Omental fat pad (tissue), 4 donors: Measurements from ENCODE around the gene ANAPC7. TPM values are rescaled to one million over a fixed set of nuclear protein-coding genes. Genes with fewer than 3 reads are reported as not detected.
"Not testable (repeated sequence)": the region's sequence is repeated elsewhere in the genome, so short reads cannot be mapped to it uniquely, and the experiment has no call there.

Experiments
- ATAC-seq: fragments of 150-250 bp; one replicate; pipeline ENCODE4 v1.9.1; 2016; ENCODE audit warnings: mild to moderate bottlenecking, moderate library complexity; ENCODE audit not compliant: low FRiP score
- DNase-seq: peaks from one replicate; pipeline ENCODE4 v3.0.0-alpha.2; 2019; ENCODE audit warnings: low spot score
- total RNA-seq, 4 donors: library from RNA; depleted of rRNA; stranded (reverse); fragments of >200 nt; gene quantifications; one replicate each; pipeline ENCODE4 v1.1.0, GENCODE V29; 2016
- TF ChIP-seq, protein P1 (sequence below), 3 donors: fragments of 450-650 bp; IDR thresholded peaks; one replicate each; pipeline ENCODE4 v1.5.1; 2016 to 2017; ENCODE audit warnings: antibody characterized with exemption in 3 of 3, mild to moderate bottlenecking in 3 of 3, moderate library complexity in 2 of 3

ANAPC7 gene
- total RNA-seq, 4 donors from 2014 or later: 34.6 to 54.8 (median 48.9) TPM

DNA sequence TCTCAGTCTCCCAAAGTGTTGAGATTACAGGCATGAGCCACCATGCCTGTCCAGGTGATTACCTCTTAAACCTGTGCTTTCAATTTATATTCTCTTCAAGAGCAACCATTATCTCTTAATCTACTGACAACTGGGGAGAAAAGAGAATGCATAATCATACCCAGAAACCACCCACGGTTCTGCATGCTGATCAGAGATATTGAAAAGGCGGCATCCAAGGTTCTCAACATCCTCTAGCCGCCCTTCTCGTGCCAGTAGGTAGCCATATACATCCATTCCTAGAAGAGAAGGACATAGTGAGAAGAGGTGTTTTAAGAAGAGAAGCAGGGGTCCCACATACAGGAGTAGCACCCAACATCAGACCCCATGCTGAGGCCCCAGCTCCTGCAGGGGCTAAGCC lies 20.8 kb downstream of the ANAPC7 start:
- DNase-seq (no peak), ATAC-seq (no peak)
- TF ChIP-seq, protein P1, sequence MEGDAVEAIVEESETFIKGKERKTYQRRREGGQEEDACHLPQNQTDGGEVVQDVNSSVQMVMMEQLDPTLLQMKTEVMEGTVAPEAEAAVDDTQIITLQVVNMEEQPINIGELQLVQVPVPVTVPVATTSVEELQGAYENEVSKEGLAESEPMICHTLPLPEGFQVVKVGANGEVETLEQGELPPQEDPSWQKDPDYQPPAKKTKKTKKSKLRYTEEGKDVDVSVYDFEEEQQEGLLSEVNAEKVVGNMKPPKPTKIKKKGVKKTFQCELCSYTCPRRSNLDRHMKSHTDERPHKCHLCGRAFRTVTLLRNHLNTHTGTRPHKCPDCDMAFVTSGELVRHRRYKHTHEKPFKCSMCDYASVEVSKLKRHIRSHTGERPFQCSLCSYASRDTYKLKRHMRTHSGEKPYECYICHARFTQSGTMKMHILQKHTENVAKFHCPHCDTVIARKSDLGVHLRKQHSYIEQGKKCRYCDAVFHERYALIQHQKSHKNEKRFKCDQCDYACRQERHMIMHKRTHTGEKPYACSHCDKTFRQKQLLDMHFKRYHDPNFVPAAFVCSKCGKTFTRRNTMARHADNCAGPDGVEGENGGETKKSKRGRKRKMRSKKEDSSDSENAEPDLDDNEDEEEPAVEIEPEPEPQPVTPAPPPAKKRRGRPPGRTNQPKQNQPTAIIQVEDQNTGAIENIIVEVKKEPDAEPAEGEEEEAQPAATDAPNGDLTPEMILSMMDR (IDR thresholded peaks at IDR 0.05): no peak

DNA sequence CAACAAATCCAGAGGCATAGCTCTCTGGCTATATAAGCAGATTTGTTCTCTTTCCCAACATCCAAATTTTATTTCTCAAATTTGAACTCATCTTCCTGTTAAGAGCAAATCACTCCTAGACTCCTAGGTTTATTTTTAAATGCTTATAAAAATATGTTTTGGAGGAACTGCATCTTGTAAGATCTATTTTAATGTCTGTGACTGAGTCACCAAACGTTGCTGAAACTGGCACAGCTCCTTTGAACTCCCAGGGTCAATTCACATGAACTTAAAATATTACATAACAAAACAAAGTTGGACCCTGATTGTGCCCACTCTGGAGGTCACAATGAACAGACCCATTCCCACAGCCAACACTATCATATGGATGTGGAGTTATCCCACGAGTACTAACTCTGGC lies 23.9 kb downstream of the ANAPC7 start:
- TF ChIP-seq, protein P1 (IDR thresholded peaks at IDR 0.05): no peak
- ATAC-seq (no peak), DNase-seq (no peak)

DNA sequence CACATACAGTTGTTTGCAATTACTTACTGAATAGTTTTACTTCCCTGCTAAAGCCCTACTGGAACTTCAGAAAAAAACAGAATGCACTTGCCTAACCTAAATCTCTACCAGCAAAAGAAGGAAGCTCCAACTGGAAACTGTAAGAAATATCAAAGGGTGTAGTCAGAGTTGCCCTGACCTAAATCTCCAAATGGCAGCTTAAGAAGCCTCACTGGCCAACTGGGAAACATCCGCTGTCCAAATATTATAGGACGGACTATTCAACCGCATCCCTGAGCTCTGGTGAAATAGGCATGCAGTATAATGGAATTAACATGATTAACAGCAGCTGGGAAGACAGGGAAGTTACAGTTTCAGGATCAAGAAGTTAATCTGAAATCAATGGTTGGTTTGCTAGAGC lies 24.3 kb downstream of the ANAPC7 start:
- DNase-seq (no peak), ATAC-seq (no peak)
- TF ChIP-seq, protein P1 (IDR thresholded peaks at IDR 0.05): no peak

DNA sequence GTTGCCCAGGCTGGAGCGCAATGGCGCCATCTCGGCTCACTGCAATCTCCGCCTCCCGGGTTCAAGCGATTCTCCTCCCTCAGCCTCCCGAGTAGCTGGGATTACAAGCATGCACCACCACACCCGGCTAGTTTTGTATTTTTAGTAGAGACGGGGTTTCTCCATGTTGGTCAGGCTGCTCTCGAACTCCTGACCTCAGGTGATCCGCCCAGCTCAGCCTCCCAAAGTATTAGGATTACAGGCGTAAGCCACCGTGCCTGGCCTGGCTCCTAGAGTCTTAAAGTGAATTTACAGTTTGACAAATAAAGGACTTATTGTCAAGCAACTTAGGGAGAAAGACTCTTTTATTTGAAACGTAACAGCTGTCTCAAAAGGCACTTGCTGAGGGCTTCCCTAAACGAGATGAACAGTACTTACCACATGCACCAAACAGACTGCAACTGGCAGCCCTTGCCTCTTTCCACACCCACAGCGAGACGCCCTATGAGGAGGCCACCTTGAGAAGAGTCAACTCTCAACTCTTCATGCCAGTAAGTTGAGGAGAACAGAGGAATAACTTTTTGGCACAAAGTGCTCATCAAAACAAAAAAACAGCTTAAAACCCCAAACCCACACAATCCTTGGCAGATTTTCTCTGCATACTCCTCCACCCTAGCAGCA lies 25.2 kb downstream of the ANAPC7 start:
- not testable (repeated sequence) for DNase-seq

DNA sequence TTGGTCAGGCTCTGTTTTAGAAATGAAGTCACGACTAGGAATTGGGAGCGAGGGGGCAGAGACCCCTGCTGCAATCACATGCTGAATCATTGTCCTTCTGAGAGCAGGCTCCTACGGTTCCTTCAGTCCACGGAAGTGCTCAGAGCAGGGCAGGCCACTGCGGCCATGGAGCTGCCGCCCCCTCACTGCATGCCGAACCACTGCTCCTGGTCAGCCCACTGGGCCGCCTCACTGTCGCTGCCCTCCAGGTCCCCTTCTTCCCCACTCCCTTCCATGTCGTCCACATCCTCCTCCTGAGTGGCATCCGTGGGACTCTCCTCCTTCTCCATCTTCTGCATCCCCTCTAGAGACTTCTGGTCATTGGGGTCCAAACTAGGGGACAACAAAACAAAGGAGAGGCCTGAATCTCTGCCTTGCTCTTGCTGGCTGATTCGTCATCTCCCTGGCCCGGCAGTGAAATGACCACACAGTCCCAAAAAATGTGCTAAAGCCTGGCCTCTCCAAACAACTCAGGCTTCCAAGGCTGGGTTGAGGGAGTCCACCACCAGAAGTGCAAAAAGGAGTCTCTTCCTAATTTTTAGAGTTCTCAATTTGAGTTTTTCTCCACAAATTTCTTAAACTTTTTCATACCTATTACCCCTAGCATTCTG lies 29.4 kb downstream of the ANAPC7 start:
- TF ChIP-seq, protein P1 (IDR thresholded peaks at IDR 0.05): no peak
- DNase-seq (no peak), ATAC-seq (no peak)

More for the DNA sequence above, 25.2 kb downstream of the ANAPC7 start:
- ATAC-seq: not testable (repeated sequence)

DNA sequence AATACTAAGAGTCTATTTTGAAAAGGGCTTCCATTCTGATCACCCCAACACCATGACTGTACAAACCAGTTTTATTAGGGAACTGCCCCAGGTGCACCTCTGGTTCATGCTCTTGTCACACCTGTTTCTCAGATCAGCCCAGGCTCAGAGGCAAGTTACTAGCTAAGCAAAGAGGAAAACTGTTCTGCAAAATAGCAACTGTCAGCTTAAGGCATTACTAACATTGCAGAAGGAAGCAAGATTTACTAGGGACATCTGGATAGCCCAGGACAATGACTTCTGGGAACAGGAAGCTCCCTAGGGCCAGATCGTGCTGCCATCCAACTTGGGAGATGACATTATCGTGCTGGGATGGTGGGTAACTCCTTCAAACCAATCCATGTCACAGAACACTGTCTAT lies 30.1 kb downstream of the ANAPC7 start:
- DNase-seq: no peak
- ATAC-seq: no peak
- TF ChIP-seq, protein P1 (IDR thresholded peaks at IDR 0.05): no peak

DNA sequence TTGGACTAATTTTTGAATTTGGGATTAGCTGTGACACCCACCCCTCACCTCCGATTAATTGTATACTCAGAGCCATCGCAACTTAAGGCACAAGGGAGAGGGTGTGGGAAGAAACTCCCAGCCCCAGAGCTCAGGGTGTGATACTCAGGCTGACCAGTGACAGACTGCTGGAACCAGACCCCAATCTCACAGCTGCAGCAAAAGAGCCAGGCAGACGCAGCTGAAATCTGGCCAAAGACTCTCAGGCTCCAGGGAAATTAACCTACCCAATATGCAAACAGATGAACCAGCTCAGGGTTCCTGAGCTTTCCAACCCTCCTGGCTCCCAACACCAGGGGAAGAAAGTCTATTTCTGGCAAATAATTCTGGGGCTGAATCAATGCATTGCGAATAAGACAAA lies 30.5 kb downstream of the ANAPC7 start:
- ATAC-seq (no peak), DNase-seq (no peak)
- TF ChIP-seq, protein P1 (IDR thresholded peaks at IDR 0.05): no peak
